LHCN-M2 (cell line): Measurements from ENCODE around the gene EXOC4. TPM values are rescaled to one million over a fixed set of nuclear protein-coding genes. Genes with fewer than 3 reads are reported as not detected.
"Not testable (repeated sequence)": the region's sequence is repeated elsewhere in the genome, so short reads cannot be mapped to it uniquely, and the experiment has no call there.

Experiments used
- DNase-seq: peaks from one replicate; pipeline ENCODE4 v3.0.0-alpha.2; 2012; ENCODE audit warnings: low read depth
- total RNA-seq: library from RNA; depleted of rRNA; stranded (reverse); fragments of >200 nt; gene quantifications from 2 replicates; pipeline ENCODE4 v1.2.3, GENCODE V29; 2014

The EXOC4 gene
- total RNA-seq, 1 experiment from 2014 or later = 78.0 TPM

DNA sequence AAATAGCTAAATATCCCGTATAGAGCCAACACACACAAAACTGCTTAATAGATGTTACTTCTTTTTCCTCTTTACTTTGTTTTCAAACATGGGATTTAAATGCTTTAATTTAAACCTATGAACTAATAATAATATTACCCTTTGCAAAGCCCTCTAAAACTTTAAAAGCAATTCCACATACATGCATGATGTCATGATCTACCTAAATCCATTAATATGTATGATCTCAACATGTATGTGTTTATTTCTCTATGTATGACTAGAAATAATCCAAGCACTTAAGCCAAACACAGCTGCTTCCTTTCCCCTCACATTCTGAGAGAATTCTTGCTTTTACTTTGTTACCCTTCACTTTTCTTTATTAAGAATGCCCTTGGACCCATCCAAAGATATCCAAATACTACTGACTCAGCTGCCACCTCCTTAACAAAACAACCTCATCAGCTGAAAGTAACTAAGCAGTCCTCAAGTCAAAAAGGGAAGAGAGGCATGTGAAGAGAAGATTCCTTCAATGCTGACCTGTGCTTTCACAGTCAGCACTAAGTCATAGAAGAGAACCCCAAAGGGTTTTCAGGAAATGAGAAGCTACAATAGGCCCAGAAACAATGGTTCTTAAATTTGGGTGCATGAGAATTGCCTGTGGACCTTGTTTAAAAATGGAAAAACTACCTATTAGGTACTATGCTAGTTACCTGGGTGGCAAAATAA, 607.9 kb downstream of the EXOC4 start:
- DNase-seq = no peak

DNA sequence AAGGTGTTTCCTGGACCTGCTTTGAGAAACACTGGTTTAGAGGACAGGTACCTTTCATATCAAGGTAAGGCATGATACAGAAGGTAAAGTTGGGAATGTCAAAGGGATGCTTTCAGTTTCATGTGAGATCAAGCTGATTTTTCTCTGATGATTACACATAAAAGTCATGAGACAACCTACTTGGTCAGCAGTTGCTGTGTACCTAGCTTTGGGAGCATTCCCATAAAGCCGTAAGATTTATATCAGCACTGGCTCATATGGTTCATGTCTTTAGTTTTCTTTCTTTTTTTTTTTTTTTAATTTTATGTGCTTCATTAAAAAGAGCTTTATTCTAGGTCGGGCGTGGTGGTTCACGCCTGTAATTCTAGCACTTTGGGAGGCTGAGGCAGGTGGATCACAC, 609.0 kb downstream of the EXOC4 start:
- DNase-seq = no peak

DNA sequence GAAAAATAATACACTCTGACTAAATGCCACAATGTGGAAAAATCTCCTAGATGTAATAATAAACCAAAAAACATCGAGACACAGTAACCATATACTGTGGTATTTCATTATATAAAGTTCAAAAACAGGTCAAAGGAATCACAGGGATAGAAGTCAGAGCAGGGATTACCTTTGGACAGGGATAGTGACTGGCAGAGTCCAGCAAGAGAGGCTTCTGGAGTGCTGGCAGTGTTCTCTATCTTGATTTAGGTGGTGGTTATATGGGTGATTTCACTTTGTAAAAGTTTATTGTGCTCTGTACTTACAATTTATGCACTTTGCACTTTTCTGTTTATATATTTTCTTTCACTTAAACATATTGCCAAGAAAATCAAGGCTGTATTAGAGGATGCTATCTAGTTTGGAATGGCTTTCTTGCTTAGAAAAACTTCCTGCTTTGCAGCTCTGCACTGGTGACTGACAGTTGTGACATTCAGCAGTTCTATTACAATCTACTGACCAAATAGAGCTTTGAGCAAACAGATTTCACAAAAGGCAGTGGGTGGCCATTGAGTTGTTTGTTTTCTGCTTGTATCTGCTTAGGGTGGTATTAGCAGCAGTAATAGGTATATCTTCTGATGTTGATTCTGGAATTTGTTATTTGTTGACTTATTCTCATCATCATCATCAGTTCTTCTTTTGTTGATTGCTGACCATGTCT, 610.6 kb downstream of the EXOC4 start:
- no peak for DNase-seq

DNA sequence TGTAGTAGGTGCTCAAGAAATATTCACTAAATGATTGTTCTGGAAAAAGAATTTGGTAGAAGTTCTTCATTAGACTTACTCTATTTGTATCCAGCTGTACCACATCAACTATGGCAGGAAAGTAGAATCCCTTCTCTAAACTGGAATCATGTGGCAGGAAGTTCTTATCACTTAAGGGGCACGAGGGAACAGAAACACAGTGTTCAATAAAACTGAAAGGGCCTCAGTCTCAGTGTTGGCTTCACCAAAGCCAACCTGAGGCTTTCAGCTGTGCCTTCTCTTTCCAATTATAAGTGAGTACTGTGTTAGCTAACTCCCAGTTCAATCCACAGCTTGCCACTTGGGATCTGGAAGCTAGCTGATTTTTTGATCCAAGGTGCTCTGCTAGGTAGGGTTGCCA, 616.7 kb downstream of the EXOC4 start:
- DNase-seq = no peak

DNA sequence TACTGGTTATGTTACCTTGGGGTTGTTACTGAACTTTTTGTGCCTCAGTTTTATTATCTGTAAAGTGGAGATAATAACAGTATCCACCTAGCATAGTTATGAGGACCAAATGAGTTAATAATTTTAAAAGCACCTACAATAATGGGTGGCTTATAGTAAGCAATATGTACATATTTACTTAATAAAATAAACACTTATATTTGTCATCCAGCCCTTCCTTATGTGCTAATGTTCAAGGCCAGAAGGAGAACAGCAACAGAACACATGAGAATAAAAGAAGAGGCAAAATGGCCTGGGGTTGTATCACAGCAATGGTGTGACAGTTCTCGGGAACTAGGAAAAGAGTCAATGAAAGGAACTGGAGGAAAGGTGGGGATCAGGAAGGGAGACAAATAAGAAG, 618.9 kb downstream of the EXOC4 start:
- no peak for DNase-seq

DNA sequence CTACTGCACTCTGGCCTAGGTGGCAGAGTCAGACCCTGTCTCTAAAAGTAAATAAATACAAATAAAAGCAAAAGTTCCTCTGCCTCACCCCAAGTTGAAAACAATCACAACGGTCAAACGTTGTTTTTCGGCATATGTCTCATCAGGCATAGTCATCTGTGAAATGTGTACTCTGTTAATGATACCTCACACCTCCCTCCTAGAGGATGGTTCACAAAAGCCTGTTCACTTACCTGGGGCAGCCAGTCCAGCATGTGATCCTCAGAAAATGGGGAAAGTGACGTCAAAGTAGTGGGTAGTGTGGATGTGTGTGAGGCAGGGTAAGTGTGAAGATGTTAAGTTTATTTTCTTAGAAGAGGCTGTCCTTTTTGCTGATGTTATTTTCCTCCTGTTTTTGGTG, 620.3 kb downstream of the EXOC4 start:
- DNase-seq = no peak

DNA sequence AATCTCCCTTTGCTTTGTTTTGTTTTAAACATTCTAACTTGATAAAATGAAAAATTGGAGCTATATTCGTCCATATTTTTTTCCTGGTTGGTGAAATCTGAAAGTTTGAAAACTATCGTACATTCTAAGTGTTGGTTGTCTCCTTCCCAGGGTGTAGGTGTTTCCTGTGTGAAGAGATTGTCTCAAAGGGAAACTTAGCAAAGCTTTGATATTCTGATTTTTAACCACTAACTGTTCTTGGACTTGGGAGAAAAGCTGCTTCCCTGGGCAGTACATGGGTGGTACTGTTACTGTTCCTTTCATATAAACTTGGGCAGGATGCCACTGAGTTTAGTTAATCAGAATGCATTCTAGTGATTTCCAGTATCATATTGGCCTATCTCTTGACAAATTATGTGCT, 620.8 kb downstream of the EXOC4 start:
- no peak for DNase-seq

DNA sequence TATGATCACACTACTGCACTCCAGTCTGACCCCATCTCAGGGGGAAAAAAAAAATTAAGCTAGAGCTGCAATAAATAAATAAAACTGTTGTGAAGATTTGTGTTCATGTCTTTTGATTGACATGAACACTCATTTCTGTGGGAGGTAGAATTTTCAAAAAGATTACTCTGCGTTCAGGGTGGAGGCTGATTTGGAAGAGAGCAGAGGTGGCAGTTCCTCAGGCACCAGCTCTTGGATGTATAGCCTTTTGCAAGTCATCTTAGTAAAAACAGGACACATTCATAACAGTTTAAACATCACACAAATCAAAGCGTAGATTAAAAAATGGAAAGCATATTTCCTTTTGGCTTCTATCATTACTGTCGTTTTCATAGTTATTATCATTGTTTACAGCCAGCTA, 630.7 kb downstream of the EXOC4 start:
- no peak for DNase-seq

DNA sequence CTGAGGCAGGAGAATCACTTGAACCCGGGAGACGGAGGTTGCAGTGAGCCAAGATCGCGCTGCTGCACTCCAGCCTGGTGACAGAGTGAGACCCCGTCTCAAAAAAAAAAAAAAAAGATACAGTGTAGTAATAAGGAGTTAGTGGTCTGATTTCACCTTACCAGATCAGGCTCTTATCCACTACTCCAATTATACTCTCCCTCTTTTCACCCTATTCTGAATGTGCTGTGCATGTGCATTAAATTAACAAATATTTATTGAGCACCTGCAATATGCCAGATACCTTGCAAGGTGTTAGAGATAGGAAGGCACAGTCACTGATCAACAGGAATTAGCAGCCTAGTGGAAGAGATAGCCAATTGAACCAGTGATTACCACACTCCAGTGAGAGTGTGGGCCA, 632.3 kb downstream of the EXOC4 start:
- no peak for DNase-seq

DNA sequence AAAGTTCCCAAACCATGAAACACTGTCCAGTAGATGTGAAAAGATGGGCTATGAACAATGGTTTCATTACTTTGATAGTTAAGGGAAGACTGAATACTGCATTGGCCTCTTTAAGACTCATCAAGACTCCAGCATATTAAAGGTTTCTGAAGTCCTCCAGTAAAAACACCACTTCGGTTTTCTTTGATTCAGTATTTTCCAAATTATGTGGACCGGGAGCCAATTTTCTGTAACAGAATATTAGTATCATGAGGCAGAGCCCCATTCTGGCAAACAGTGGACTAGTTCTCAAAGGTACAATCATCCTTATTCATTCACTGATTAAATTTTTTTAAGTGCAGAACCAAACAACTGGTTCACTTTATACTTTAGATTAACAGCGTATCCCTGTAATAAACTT, 633.2 kb downstream of the EXOC4 start:
- no peak for DNase-seq

DNA sequence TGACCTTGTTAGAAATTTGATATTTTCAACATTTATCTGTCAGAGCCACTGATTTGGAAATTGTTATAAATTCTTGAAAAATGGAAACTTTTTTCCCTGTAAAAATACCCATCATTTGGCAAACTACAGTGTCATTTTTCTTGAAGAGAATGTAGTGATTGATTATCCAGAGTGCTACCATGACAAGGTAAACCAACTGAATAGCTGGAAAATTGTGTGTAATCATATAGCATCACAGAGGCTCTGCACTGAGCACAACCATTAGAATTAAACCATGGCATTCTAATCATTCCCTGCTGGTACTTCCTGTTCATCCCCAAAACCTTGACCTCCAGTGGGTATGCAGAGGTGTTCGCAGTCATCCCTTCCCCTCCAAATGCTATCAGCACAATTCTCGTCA, 633.9 kb downstream of the EXOC4 start:
- no peak for DNase-seq

DNA sequence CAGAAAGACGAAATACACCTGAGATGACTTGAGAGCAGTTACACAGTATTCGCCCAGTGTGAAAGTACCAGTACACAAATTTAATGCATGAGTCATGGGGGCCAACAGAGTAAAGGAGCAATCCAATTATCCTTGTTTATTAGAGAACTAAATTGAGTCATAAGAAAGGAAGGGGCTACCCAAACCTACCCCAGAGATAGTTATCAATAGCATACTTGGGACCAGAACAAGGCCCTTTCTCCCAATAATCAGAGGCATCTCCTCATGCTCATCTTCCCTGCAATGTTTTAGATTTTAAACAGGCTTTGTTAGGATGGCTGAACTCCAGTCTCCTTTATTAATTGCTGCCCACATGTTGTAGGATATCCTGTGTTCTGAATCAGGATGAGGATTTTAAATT, 634.6 kb downstream of the EXOC4 start:
- DNase-seq = no peak

DNA sequence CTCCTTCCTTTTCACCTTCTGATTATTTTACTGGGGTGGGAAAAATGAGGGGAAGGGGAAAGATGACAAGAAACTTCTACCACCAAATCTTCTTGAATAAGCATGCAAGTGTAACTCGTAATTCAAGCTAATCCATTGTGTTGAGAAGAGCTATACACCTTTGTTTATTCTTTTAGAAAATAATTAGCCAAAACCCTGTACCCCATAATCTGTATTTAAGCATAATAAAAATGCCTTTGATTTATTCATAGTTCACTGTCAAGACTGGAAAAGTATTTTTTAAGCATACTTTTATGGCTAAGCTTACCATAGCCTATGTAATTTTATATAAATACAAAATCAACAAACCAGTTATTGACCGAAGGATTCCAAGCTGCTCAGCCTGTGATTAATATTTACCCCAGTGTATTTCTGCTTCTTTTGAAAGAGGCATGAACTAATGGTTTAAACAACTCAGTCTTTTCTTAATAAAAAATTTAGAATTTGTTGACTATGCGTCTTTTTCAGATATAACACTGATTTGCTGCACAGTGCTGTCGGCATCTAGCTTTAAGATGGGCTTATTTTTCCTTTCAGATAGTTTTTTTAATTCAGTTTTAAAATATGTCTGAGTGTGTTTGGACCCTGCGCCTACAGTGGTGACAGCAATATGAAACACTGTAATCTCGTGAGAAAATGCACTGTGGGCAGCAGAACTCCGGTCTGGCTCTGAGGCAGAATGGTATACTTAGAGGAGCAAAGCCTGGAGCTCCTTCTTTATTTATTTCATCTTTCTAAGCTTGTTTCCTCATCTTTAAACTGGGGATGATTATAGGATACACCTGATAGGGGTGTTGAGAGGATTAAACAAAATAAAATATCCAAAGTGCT, 635.4 kb downstream of the EXOC4 start:
- no peak for DNase-seq

DNA sequence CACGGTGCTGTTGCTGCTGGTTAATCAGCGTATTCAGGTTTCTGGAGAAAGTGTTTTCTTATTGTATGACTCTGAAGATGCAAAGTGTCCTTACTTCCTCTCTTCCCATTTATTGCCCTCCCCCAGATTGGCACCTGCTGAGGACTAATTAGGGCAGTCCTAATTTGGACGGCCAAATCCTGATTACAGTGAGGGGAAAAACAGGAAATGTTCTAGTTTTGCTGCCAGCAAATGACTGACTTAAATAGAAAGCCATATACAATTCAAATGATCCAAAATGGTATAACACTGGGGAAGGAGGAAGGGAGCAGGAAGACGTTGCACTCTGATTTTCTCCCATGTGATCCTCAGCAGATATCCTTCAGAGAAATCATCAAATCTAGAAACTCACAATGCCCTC, 651.9 kb downstream of the EXOC4 start:
- DNase-seq = no peak

DNA sequence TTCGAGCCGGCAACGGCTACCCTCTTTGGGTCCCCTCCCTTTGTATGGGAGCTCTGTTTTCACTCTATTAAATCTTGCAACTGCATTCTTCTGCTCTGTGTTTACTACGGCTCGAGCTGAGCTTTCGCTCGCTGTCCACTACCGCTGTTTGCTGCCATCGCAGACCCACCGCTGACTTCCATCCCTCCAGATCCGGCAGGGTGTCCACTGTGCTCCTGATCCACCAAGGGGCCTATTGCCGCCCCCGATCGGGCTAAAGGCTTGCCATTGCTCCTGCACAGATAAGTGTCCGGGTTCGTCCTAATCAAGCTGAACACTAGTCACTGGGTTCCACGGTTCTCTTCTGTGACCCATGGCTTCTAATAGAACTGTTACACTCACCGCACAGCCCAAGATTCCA, 653.7 kb downstream of the EXOC4 start:
- DNase-seq = not testable (repeated sequence)

DNA sequence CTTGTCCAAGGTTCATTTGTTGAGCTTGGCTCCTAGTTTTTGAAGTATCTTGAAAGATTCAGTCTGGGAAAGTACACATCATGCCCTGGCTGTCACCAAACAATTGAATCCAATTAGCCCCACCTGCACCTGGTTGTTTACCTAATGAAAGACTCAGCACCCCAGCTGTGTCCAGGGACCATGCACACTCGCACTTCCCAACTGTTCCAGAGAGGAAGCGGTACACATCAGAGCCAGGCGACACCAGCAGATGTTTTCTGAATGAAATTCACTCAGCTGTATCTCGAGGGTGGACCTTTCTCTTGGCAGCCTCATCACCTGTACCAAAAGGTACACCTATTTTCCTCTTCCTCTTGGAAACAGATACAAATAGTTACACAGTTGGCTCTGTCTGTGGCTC, 657.9 kb downstream of the EXOC4 start:
- no peak for DNase-seq

DNA sequence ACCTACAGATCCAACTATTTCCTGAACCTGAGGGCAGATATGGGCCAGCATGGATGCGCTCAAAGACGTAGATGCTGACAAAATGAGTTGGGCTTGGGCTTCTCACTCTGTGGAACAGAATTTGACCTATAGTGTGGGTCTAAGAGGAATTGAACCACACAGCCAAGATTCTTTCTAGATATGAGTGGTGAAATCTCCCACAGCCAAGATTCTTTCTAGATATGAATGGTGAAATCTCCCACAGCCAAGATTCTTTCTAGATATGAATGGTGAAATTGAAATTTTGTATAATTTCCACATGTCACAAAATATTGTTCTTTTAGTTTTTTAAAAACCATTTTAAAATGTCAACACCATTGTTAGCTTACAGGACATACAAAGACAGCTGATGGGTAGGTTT, 658.8 kb downstream of the EXOC4 start:
- DNase-seq = no peak

DNA sequence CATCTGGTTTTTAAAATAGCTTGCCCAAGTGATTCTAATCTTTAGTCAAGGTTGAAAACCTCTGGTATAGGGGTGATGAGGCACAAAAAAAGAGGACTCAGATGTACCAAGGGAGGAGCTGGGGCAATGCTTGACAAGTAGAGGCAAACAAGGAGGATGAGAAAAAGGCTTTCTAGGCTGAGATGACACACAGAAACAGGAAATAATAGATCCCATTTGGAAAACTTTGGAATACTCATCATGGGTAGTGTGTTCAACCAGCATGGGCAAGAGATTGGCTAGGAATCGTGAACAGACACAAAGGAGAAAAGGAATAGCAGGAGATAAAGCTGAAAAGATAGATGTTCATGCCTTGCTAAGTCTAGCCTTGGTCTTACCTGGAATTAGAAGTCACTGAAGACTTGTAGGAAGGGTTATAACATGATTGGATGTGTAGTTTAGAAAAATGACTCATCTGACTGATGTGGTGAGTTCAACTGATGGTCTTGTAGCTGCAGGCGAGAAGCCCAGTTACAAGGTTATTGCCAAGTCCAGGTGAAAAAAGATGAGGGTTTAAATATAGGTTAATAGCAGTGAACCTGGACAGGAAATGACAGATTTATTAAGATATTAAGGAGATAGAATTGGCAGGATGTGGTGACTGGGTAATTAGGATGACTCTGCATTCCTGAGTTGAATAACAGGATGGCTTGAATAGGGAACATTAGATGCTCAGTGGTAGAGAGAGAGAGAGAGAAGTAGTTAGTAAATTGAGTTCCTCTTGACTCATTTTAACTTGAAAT, 660.2 kb downstream of the EXOC4 start:
- DNase-seq = peak; percentile 54

DNA sequence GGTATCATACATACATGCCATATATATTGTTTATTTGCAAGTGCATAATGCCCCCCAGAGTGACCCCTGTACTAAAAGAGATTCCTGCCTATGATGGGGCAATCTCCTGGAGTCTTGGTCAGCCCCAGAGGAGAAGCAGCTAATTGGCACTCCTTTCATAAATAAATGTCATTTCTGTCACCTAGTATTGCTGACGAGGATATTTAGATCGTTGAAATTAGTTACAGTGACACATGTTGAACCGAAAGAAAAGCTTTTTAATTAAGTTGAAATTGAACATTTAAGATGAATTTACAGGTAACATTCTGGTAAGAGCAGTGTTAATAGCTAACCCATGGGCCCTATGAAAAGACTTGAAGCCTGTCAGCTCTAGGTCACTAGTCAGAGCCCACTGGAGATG, 663.7 kb downstream of the EXOC4 start:
- DNase-seq = no peak

DNA sequence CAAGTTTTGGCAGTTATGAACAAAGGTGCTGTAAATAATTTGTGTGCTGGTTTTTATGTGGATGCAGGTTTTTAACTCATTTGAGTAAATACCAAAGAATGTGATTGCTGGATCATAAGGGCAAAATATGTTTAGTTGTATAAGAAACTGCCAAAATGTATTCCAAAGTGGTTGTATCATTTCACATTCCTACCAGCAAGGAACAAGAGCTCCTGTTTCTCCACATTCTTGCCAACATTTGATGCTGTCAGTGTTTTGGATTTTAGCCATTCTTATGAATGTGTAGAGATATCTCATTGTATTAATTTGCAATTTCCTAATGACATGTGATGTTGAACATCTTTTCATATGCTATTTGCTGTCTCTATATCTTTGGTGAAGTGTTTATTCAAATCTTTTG, 666.9 kb downstream of the EXOC4 start:
- no peak for DNase-seq

DNA sequence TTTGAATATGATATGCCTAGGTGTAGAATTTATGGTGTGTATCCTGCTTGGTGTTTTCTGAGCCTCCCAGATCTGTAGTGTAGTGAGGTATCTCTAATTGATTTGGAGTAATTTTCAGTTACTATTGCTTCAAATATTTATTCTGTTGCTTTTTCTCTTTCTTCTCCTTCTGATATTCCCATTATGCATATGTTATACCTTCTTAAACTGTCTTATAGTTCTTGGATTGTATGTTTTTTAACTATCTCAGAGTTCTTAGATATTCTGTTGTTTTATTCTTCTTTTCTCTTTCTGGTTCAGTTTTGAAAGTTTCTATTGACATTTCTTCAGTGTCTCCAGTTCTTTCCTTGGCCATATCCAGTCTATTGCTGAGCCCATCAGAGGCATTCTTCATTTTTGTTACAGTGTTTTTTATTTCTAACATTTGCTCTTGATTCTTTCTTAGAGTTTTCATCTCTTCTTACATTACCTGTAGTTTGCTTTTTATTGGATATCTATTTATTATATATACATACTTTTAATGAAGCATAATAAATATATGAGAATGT, 668.8 kb downstream of the EXOC4 start:
- no peak for DNase-seq

DNA sequence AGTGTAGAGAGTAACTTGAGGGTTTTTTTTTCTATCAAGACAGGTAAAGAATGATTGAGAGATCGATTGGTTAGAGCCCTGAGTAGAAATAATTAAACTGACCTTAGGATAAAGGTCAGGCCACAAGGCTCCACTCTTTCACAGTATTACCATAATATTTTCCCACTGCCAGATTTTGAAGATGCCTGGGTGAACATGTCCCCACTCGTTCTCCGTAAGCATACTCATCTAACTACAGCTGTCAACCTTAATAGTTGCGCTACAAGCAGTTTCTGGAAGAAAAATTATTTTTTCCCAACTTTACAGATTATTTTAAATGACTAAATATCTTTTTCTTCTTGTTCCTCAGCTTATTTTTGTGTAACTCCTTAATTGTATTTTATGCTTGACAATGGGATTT, 671.1 kb downstream of the EXOC4 start:
- no peak for DNase-seq
